H1 (cell line): ENCODE data around the gene SLC7A10. TPM values are rescaled to one million over a fixed set of nuclear protein-coding genes. Genes with fewer than 3 reads are reported as not detected.

Source experiments
- CEBPB ChIP-seq: IDR thresholded peaks from 2 replicates; pipeline ENCODE4 v1.6.1; 2012; ENCODE audit warnings: low read depth, low read length
- POLR2A ChIP-seq, 2 experiments: IDR thresholded peaks; 1 replicate in 1 of 2; 2 replicates in 1 of 2; pipeline ENCODE4 v1.6.1; 2011; ENCODE audit warnings: low read depth in 2 of 2, low read length in 2 of 2, mild to moderate bottlenecking in 2 of 2; ENCODE audit errors: control extremely low read depth in 1 of 2
- polyA plus RNA-seq, 7 experiments: library from polyadenylated mRNA; depleted of rRNA in 3 of 7; stranded (reverse) in 5 of 7; unstranded in 2 of 7; fragments of >200 nt in 5 of 7; fragments of 200-250 nt in 2 of 7; gene quantifications; 1 replicate in 5 of 7; 2 replicates in 1 of 7; 4 replicates in 1 of 7; pipeline versions ENCODE4 v1.2.1 to v1.2.3, GENCODE V29; 2011 to 2013; ENCODE audit warnings: missing spikeins in 2 of 7, mixed read lengths in 2 of 7
- total RNA-seq: library from RNA; stranded (reverse); fragmentation: NEBNext Ultra II Directional; extraction: Animal tissue kit (Norgen Biotek cat#: 25700); gene quantifications from 2 replicates; pipeline ENCODE4 v1.2.1, GENCODE V29; 2021

The SLC7A10 gene
- total and polyA plus RNA-seq, 2 of the 8 experiments (the other 6 are each of a cell fraction or from before 2014, with no cell fraction given), result 3.7 to 7.1 TPM

- TF ChIP-seq POLR2A (IDR thresholded peaks at IDR 0.05; ENCODE audit: control extremely low read depth in 1 of 2, low read depth in 2 of 2, low read length in 2 of 2), result no peak
- TF ChIP-seq CEBPB, result no peak
Observed at GRCh38 chr19:33242131-33242530, 16.5 kb upstream of the SLC7A10 start (continued).
